ENCODE data around the gene NABP1.
"Not testable (repeated sequence)": the region's sequence is repeated elsewhere in the genome, so short reads cannot be mapped to it uniquely, and the experiment has no call there.

NABP1 gene

GRCh38 chr2:191677646-191678436 is at the start of gene NABP1:
NABP1 (plus strand) TSS chr2:191678136; CDS start chr2:191678615, 479 bp downstream.
- DNase-seq (ENCODE audit: low read depth): peak; percentile 93

GRCh38 chr2:191629001-191629453 is 48.9 kb upstream of the NABP1 start:
- DNase-seq (ENCODE audit: low read depth): no peak

GRCh38 chr2:191629976-191630712 is 47.8 kb upstream of the NABP1 start:
- DNase-seq (ENCODE audit: low read depth): no peak

GRCh38 chr2:191631754-191632153 is 46.2 kb upstream of the NABP1 start:
- DNase-seq (ENCODE audit: low read depth): no peak

GRCh38 chr2:191632426-191632825 is 45.5 kb upstream of the NABP1 start:
- DNase-seq (ENCODE audit: low read depth): no peak

GRCh38 chr2:191634791-191635190 is 43.1 kb upstream of the NABP1 start:
- no peak for DNase-seq (ENCODE audit: low read depth)

- DNase-seq (ENCODE audit: low read depth): no peak
Observed at GRCh38 chr2:191635333-191636234, 42.4 kb upstream of the NABP1 start.

GRCh38 chr2:191636235-191636543 is 41.7 kb upstream of the NABP1 start:
- no peak for DNase-seq (ENCODE audit: low read depth)

GRCh38 chr2:191636586-191636985 is 41.4 kb upstream of the NABP1 start:
- no peak for DNase-seq (ENCODE audit: low read depth)

- no peak for DNase-seq (ENCODE audit: low read depth)
Observed at GRCh38 chr2:191637182-191638078, 40.5 kb upstream of the NABP1 start.

- DNase-seq (ENCODE audit: low read depth): no peak
Observed at GRCh38 chr2:191638079-191638801, 39.7 kb upstream of the NABP1 start.

- DNase-seq (ENCODE audit: low read depth): no peak
Observed at GRCh38 chr2:191638802-191639172, 39.1 kb upstream of the NABP1 start.

GRCh38 chr2:191641609-191642008 is 36.3 kb upstream of the NABP1 start:
- no peak for DNase-seq (ENCODE audit: low read depth)

GRCh38 chr2:191642541-191642940 is 35.4 kb upstream of the NABP1 start:
- DNase-seq (ENCODE audit: low read depth): no peak

GRCh38 chr2:191643429-191643828 is 34.5 kb upstream of the NABP1 start:
- no peak for DNase-seq (ENCODE audit: low read depth)

- not testable (repeated sequence) for DNase-seq (ENCODE audit: low read depth)
Observed at GRCh38 chr2:191644613-191645012, 33.3 kb upstream of the NABP1 start.

GRCh38 chr2:191645032-191645431 is 32.9 kb upstream of the NABP1 start:
- DNase-seq (ENCODE audit: low read depth): no peak

- no peak for DNase-seq (ENCODE audit: low read depth)
Observed at GRCh38 chr2:191645434-191646162, 32.3 kb upstream of the NABP1 start.

GRCh38 chr2:191646163-191646902 is 31.6 kb upstream of the NABP1 start:
- DNase-seq (ENCODE audit: low read depth): no peak

Data from stimulated activated CD8-positive, alpha-beta memory T cell treated with anti-CD3 and anti-CD28 coated beads, Interleukin-15, amount 100 ng/mL, for 24 hours (primary cell).